HG03439 (cell line): Measurements from ENCODE around the gene SPSB3.
"Not testable (repeated sequence)": the region's sequence is repeated elsewhere in the genome, so short reads cannot be mapped to it uniquely, and the experiment has no call there.

Source experiments
- ATAC-seq: cut with Tn5 transposase; IDR thresholded peaks from one replicate; pipeline ENCODE4 v1.9.1; 2021; ENCODE audit warnings: mild to moderate bottlenecking, moderate library complexity; ENCODE audit not compliant: unreplicated experiment

Gene SPSB3

GRCh38 chr16:1744338-1744840 lies 38.0 kb downstream of the SPSB3 start:
- ATAC-seq = no peak

GRCh38 chr16:1743376-1744337 lies 38.7 kb downstream of the SPSB3 start:
- no peak for ATAC-seq

GRCh38 chr16:1741553-1742165 lies 40.7 kb downstream of the SPSB3 start:
- no peak for ATAC-seq

- ATAC-seq = no peak
These were observed 41.4 kb downstream of the SPSB3 start for GRCh38 chr16:1740781-1741490.

- ATAC-seq = no peak
These were observed 42.1 kb downstream of the SPSB3 start for GRCh38 chr16:1740234-1740633.

GRCh38 chr16:1734816-1735215 lies 47.6 kb downstream of the SPSB3 start:
- ATAC-seq = no peak

- ATAC-seq = no peak
These were observed 48.2 kb downstream of the SPSB3 start for GRCh38 chr16:1734123-1734522.

GRCh38 chr16:1732551-1732987 lies 49.8 kb downstream of the SPSB3 start:
- ATAC-seq = not testable (repeated sequence)

- ATAC-seq = no peak
These were observed 50.3 kb downstream of the SPSB3 start for GRCh38 chr16:1732071-1732470.

- no peak for ATAC-seq
These were observed 50.8 kb downstream of the SPSB3 start for GRCh38 chr16:1731603-1732002.

GRCh38 chr16:1731073-1731472 lies 51.3 kb downstream of the SPSB3 start:
- ATAC-seq = no peak

- ATAC-seq = no peak
These were observed 52.9 kb downstream of the SPSB3 start for GRCh38 chr16:1729445-1729844.

GRCh38 chr16:1729026-1729425 lies 53.3 kb downstream of the SPSB3 start:
- ATAC-seq = no peak

- ATAC-seq = no peak
These were observed 54.4 kb downstream of the SPSB3 start for GRCh38 chr16:1727651-1728624.
